Parathyroid adenoma (tissue), 2 donors: Measurements from ENCODE around the gene FRMD4A.

ENCODE experiments used
- H2AFZ ChIP-seq: fragments of 300-600 bp; sonication (generic); one replicate; pipeline ENCODE4 v1.7.0; 2017; ENCODE audit warnings: antibody characterized with exemption, mild to moderate bottlenecking
- H3K27ac ChIP-seq: fragments of 300-600 bp; sonication (generic); one replicate; pipeline ENCODE4 v1.7.0; 2017
- H3K27me3 ChIP-seq: fragments of 300-600 bp; sonication (generic); one replicate; pipeline ENCODE4 v1.7.0; 2017; ENCODE audit warnings: low read length; ENCODE audit not compliant: control insufficient read depth, insufficient read depth
- H3K36me3 ChIP-seq: fragments of 300-600 bp; sonication (generic); one replicate; pipeline ENCODE4 v1.7.0; 2017; ENCODE audit warnings: low read length; ENCODE audit not compliant: control insufficient read depth, insufficient read depth
- H3K4me1 ChIP-seq: fragments of 300-600 bp; sonication (generic); one replicate; pipeline ENCODE4 v1.7.0; 2017; ENCODE audit warnings: control low read depth
- H3K4me2 ChIP-seq: fragments of 300-600 bp; sonication (generic); one replicate; pipeline ENCODE4 v1.7.0; 2017; ENCODE audit warnings: low read length
- H3K4me3 ChIP-seq: fragments of 300-600 bp; sonication (generic); one replicate; pipeline ENCODE4 v1.7.0; 2017; ENCODE audit warnings: low read depth, low read length
- H3K79me2 ChIP-seq: fragments of 300-600 bp; sonication (generic); one replicate; pipeline ENCODE4 v1.7.0; 2017; ENCODE audit warnings: control low read depth
- H3K9ac ChIP-seq: fragments of 300-600 bp; sonication (generic); one replicate; pipeline ENCODE4 v1.7.0; 2017; ENCODE audit warnings: mild to moderate bottlenecking
- H3K9me3 ChIP-seq: fragments of 300-600 bp; sonication (generic); one replicate; pipeline ENCODE4 v1.7.0; 2017; ENCODE audit warnings: low read length; ENCODE audit not compliant: control insufficient read depth
- CTCF ChIP-seq: fragments of 300-600 bp; sonication (generic); IDR thresholded peaks from one replicate; pipeline ENCODE4 v1.7.0; 2017; ENCODE audit warnings: antibody characterized with exemption, mild to moderate bottlenecking
- donor health status: primary hyperparathyroidism.

The FRMD4A gene

GRCh38 chr10:14374745-14375445, 44.2 kb upstream of the FRMD4A start:
- Histone ChIP-seq H3K36me3 (no peaks in the 10 kb centered on the region), H3K27me3 (no peaks in the 10 kb centered on the region), H3K4me1 (no peaks in the 10 kb centered on the region), H3K4me3 (no peak overlapping the region), H3K4me2 (no peak overlapping the region), H2AFZ (no peak overlapping the region), H3K9ac (no peak overlapping the region), H3K9me3 (no peaks in the 10 kb centered on the region), H3K79me2 (no peaks in the 10 kb centered on the region), H3K27ac (no peak overlapping the region)
- TF ChIP-seq CTCF: no peak

GRCh38 chr10:14372606-14373005, 41.9 kb upstream of the FRMD4A start:
- no peak for TF ChIP-seq CTCF
- no peak overlapping the region for H3K4me3 ChIP-seq
- H2AFZ ChIP-seq: no peak overlapping the region

GRCh38 chr10:14371581-14371980, 40.9 kb upstream of the FRMD4A start:
- Histone ChIP-seq H3K4me3 (no peak overlapping the region), H3K9me3 (no peaks in the 10 kb centered on the region), H3K27me3 (no peaks in the 10 kb centered on the region), H3K27ac (no peak overlapping the region), H2AFZ (no peak overlapping the region), H3K4me2 (no peak overlapping the region), H3K4me1 (no peaks in the 10 kb centered on the region), H3K79me2 (no peaks in the 10 kb centered on the region), H3K9ac (no peak overlapping the region), H3K36me3 (no peaks in the 10 kb centered on the region)
- TF ChIP-seq CTCF: no peak

More at GRCh38 chr10:14372606-14373005, 41.9 kb upstream of the FRMD4A start:
- Histone ChIP-seq H3K27ac (no peak overlapping the region), H3K36me3 (no peaks in the 10 kb centered on the region), H3K9me3 (no peaks in the 10 kb centered on the region), H3K4me2 (no peak overlapping the region), H3K79me2 (no peaks in the 10 kb centered on the region), H3K9ac (no peak overlapping the region), H3K4me1 (no peaks in the 10 kb centered on the region), H3K27me3 (no peaks in the 10 kb centered on the region)

GRCh38 chr10:14370894-14371293, 40.2 kb upstream of the FRMD4A start:
- no peaks in the 10 kb centered on the region for H3K27me3 ChIP-seq
- TF ChIP-seq CTCF: no peak
- no peak overlapping the region for H3K27ac ChIP-seq
- no peak overlapping the region for H3K4me3 ChIP-seq
- H3K36me3 ChIP-seq: no peaks in the 10 kb centered on the region
- H3K79me2 ChIP-seq: no peaks in the 10 kb centered on the region
- H3K9ac ChIP-seq: no peak overlapping the region
- no peaks in the 10 kb centered on the region for H3K9me3 ChIP-seq
- H3K4me1 ChIP-seq: no peaks in the 10 kb centered on the region
- H3K4me2 ChIP-seq: no peak overlapping the region
- no peak overlapping the region for H2AFZ ChIP-seq

GRCh38 chr10:14369906-14370305, 39.2 kb upstream of the FRMD4A start:
- no peaks in the 10 kb centered on the region for H3K9me3 ChIP-seq
- TF ChIP-seq CTCF: no peak
- no peaks in the 10 kb centered on the region for H3K27me3 ChIP-seq
- no peak overlapping the region for H2AFZ ChIP-seq
- no peaks in the 10 kb centered on the region for H3K4me1 ChIP-seq
- H3K4me3 ChIP-seq: no peak overlapping the region
- H3K36me3 ChIP-seq: no peaks in the 10 kb centered on the region
- no peak overlapping the region for H3K4me2 ChIP-seq
- no peak overlapping the region for H3K9ac ChIP-seq
- H3K27ac ChIP-seq: no peak overlapping the region
- H3K79me2 ChIP-seq: no peaks in the 10 kb centered on the region
